Upper lobe of right lung (tissue), 1 donor: ENCODE results near the gene KRTAP22-2. TPM values are rescaled to one million over a fixed set of nuclear protein-coding genes. Genes with fewer than 3 reads are reported as not detected.

Experiments used
- ATAC-seq: fragments of 200-7000 bp; cut with Tn5 transposase; one replicate; pipeline ENCODE4 v1.9.1; 2020; ENCODE audit warnings: mild to moderate bottlenecking, moderate library complexity
- DNase-seq: peaks from one replicate; pipeline ENCODE4 v3.0.0-alpha.2; 2020
- H3K27ac ChIP-seq: fragments of 200-600 bp; one replicate; pipeline ENCODE4 v1.8.0; 2022
- H3K27me3 ChIP-seq: fragments of 200-600 bp; one replicate; pipeline ENCODE4 v1.8.0; 2022; ENCODE audit warnings: mild to moderate bottlenecking
- H3K36me3 ChIP-seq: fragments of 200-600 bp; one replicate; pipeline ENCODE4 v1.8.0; 2022
- H3K4me1 ChIP-seq: fragments of 200-600 bp; one replicate; pipeline ENCODE4 v1.8.0; 2022
- H3K4me3 ChIP-seq: fragments of 200-600 bp; one replicate; pipeline ENCODE4 v1.8.0; 2022; ENCODE audit warnings: mild to moderate bottlenecking
- H3K9me3 ChIP-seq: fragments of 200-600 bp; one replicate; pipeline ENCODE4 v1.8.0; 2022
- intact Hi-C: fragments of 100-400 bp; cut with DNase I; formaldehyde crosslinking; loops from one replicate; pipeline ENCODE4 v1.11.0; 2022
- total RNA-seq: library from RNA; stranded (reverse); fragmentation: NEBNext Ultra II Directional; extraction: Animal tissue kit (Norgen Biotek cat#: 25700); gene quantifications from one replicate; pipeline ENCODE4 v1.2.1, GENCODE V29; 2021
- TF ChIP-seq, protein P1 (sequence below): fragments of 200-600 bp; IDR thresholded peaks from one replicate; pipeline ENCODE4 v1.8.0; 2022; ENCODE audit warnings: antibody characterized with exemption
- donor health status: DM: no; HTN: yes; CAD: no; lungs with severe emphysema.

The KRTAP22-2 gene
- total RNA-seq, 1 donor from 2014 or later, result not detected

DNA sequence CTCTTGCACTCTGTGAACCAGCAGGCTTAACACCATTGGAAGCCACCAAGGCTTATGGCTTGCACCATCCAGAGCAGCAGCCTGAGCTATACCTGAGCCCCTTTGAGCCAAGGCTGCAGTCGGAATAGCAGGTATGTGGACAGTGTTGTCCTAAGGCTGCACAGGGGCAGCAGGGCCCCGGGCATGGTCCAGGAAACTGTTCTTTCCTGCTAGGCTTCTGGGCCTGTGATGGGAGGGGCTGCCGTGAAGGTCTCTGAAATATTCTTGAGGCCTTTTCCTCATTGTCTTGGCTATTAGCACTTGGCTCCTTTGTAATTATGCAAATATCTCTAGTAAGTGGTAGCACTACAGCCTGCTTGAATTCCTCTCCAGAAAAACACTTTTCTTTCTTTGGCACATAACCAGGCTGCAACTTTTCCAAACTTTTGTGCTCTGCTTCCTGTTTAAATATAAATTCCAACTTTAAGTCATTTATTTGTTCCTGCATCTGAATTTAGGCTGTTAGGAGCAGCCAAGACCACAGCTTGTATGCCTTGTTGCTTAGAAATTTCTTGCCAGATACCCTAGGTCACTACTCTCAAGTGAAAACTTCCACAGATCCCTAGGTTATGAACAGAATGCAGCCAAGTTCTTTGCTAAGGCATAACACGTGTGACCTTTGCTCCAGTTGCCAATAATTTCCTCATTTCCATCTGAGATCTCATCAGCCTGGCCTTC, 35.4 kb upstream of the KRTAP22-2 start:
- intact Hi-C loops, result no loop called here
- DNase-seq, result no peak
- ATAC-seq, result no peak
- Histone ChIP-seq H3K4me1 (no peaks in the 10 kb centered on the region), H3K27ac (no peak overlapping the region), H3K9me3 (no peaks in the 10 kb centered on the region), H3K4me3 (no peak overlapping the region), H3K36me3 (no peaks in the 10 kb centered on the region), H3K27me3 (no peaks in the 10 kb centered on the region)
- TF ChIP-seq, protein P1, sequence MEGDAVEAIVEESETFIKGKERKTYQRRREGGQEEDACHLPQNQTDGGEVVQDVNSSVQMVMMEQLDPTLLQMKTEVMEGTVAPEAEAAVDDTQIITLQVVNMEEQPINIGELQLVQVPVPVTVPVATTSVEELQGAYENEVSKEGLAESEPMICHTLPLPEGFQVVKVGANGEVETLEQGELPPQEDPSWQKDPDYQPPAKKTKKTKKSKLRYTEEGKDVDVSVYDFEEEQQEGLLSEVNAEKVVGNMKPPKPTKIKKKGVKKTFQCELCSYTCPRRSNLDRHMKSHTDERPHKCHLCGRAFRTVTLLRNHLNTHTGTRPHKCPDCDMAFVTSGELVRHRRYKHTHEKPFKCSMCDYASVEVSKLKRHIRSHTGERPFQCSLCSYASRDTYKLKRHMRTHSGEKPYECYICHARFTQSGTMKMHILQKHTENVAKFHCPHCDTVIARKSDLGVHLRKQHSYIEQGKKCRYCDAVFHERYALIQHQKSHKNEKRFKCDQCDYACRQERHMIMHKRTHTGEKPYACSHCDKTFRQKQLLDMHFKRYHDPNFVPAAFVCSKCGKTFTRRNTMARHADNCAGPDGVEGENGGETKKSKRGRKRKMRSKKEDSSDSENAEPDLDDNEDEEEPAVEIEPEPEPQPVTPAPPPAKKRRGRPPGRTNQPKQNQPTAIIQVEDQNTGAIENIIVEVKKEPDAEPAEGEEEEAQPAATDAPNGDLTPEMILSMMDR, result no peak

DNA sequence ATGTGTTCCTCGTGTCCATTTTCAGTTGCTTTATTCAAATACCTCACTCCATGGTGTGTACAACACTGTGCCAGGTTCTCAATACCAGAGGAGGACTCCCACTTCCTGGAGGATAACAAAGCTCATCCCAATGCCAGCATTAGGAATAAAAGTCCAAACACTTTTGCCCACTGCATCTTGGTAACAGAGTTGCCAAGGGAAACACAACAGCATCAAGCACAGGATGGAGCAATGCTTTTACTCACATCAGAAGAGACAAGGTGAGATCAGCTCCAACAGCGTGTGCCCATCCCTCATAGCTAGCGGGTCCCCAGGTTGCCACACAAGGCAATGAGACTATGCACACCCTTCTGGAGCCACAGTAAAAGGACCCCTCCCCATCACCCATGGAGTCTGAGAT, 33.2 kb upstream of the KRTAP22-2 start:
- intact Hi-C loops, result no loop called here
- ATAC-seq, result no peak

DNA sequence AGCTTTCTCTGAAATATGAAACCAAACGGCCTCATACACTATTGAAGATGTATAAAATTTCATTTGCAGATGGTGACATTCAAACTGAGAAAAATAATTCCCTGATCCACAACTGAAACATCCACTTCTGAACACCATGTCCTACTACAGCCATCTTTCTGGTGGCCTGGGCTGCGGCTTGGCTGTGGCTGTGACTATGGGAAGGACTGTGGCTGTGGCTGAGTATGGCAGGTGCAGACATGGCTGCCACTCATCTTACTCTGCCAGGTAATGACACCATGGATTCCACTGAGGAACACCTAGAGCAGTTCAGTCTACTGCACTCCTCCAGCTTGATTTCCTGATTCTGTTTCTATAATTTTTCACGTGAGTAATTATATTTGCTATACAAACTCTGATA, 30.3 kb upstream of the KRTAP22-2 start, which contains the start of gene KRTAP20-4:
Gene KRTAP20-4, plus strand, starts transcription at position 106 of the 400 bp plus-strand sequence.
- Histone ChIP-seq H3K36me3 (no peaks in the 10 kb centered on the region), H3K27me3 (no peaks in the 10 kb centered on the region), H3K27ac (no peak within 1 kb of the TSS), H3K4me3 (no peak within 1 kb of the TSS), H3K4me1 (no peaks in the 10 kb centered on the region), H3K9me3 (no peaks in the 10 kb centered on the region)
- TF ChIP-seq, protein P1, result no peak
- intact Hi-C loops, result no loop called here
- DNase-seq, result no peak
- no peak for ATAC-seq

More for the DNA sequence above, 33.2 kb upstream of the KRTAP22-2 start:
- Histone ChIP-seq H3K4me3 (no peak overlapping the region), H3K27me3 (no peaks in the 10 kb centered on the region), H3K36me3 (no peaks in the 10 kb centered on the region), H3K9me3 (no peaks in the 10 kb centered on the region), H3K4me1 (no peaks in the 10 kb centered on the region), H3K27ac (no peak overlapping the region)
- DNase-seq, result no peak
- TF ChIP-seq, protein P1, result no peak

DNA sequence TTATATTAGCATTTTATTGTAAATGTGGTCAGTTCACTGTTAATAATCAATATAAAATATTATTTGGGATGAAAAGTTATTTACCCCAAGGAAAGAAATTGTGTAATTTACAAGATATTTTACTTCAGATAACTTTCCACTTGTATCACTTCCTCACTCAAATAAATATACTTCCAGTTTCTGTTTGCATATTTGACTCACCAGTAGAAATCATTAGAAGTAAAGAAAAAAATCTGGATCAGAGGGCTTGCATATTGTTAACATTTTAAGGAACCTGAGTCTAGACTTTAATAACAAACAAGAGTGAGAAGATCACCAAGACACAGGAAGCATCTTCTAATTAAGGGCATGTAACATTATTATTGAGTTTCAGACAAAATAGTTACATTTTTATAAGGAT, 29.9 kb upstream of the KRTAP22-2 start:
- ATAC-seq (no peak), DNase-seq (no peak)
- Histone ChIP-seq H3K27ac (no peak overlapping the region), H3K9me3 (no peaks in the 10 kb centered on the region), H3K4me3 (no peak overlapping the region), H3K27me3 (no peaks in the 10 kb centered on the region), H3K36me3 (no peaks in the 10 kb centered on the region), H3K4me1 (no peaks in the 10 kb centered on the region)
- TF ChIP-seq, protein P1, result no peak
- intact Hi-C loops, result no loop called here

DNA sequence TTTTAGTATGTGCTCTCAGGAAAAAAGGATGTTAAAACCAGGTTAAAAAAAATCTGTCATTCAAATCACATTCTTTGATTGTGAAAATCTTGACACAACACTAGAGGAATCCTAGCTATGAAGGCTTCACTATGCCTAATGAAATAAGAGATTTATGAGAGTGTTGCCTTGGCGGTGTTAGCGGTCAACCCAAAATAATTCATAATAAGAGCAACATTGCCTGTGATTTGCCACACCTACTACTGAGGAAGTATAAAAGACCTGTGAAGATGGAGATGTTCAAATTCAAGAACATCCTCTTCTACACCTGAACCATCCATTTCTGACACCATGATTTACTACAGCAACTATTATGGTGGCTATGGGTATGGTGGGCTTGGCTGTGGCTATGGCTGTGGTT, 25.9 kb upstream of the KRTAP22-2 start, which contains the start of gene KRTAP20-1:
Gene KRTAP20-1, plus strand, starts transcription at position 301 of the 400 bp plus-strand sequence. Its CDS starts 30 bp downstream, at position 331.
- TF ChIP-seq, protein P1, result no peak
- ATAC-seq, result no peak

More for the DNA sequence above, 25.9 kb upstream of the KRTAP22-2 start, which contains the start of gene KRTAP20-1:
- H3K4me3 ChIP-seq, result no peak within 1 kb of the TSS
- no peaks in the 10 kb centered on the region for H3K9me3 ChIP-seq
- H3K27me3 ChIP-seq, result no peaks in the 10 kb centered on the region
- no peak within 1 kb of the TSS for H3K27ac ChIP-seq
- intact Hi-C loops, result no loop called here
- H3K36me3 ChIP-seq, result no peaks in the 10 kb centered on the region
- no peaks in the 10 kb centered on the region for H3K4me1 ChIP-seq
- DNase-seq, result no peak
